Measurements from ENCODE around the gene KCNIP3.

KCNIP3 gene

DNA sequence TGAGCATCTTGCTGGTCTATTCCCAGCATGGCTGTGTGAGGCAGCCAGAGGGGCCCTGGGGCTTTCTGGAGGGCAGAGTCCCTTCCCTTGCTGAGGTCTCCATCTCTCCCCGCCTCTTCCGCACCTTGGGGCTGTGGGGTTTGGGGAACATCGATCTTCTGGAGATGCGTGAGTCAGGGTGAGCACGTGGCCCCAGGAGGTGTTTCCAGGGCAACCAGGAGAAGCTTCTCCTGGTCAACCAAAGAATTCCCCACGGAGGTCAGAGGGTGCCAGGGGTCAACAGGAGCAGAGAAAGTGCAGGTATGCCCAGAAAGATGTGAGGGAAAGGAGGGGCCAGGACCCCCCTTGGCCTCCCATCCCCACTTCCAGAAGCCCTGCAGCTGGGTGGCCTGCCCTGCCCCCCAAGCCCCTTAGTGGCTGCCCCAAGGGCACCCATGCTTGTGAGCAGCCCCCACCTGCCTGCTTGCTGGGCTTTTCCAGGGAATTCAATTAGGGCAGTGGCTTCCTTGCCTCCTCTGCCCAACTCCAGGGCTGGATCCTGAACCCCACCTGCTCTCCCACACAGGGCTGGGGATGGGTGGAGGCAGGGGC is 25.7 kb upstream of the KCNIP3 start:
- TF ChIP-seq ZFX (IDR thresholded peaks at IDR 0.05): no peak
- TF ChIP-seq, protein P1, sequence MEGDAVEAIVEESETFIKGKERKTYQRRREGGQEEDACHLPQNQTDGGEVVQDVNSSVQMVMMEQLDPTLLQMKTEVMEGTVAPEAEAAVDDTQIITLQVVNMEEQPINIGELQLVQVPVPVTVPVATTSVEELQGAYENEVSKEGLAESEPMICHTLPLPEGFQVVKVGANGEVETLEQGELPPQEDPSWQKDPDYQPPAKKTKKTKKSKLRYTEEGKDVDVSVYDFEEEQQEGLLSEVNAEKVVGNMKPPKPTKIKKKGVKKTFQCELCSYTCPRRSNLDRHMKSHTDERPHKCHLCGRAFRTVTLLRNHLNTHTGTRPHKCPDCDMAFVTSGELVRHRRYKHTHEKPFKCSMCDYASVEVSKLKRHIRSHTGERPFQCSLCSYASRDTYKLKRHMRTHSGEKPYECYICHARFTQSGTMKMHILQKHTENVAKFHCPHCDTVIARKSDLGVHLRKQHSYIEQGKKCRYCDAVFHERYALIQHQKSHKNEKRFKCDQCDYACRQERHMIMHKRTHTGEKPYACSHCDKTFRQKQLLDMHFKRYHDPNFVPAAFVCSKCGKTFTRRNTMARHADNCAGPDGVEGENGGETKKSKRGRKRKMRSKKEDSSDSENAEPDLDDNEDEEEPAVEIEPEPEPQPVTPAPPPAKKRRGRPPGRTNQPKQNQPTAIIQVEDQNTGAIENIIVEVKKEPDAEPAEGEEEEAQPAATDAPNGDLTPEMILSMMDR (conservative IDR thresholded peaks at IDR 0.05): no peak

DNA sequence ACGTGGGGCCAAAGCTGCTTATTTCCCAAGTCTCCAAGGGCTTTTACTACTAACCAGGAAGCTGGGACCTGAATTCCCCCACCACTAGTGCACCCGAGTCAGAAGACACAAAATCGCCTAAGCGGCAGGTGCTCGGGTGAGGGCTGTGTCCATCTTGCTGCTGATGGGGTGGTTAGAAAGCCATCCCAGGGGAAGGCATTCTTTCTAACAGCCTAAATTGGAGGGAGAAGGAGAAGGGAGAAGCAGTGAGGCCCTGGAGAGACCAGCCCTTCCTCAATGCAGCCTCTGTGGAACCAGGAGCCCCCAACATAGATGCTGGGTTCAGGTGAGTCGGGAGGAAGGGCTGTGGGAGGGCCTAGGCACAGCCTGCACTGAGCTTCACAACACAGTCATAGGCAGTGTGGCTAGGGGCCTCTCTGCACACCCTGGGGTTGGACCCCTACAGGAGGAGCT is 24.8 kb upstream of the KCNIP3 start:
- TF ChIP-seq, protein P1 (conservative IDR thresholded peaks at IDR 0.05): no peak
- TF ChIP-seq ZFX (IDR thresholded peaks at IDR 0.05): no peak
- no peak overlapping the region for H3K27ac ChIP-seq

More for the DNA sequence above, 25.7 kb upstream of the KCNIP3 start:
- no peak overlapping the region for H3K27ac ChIP-seq

DNA sequence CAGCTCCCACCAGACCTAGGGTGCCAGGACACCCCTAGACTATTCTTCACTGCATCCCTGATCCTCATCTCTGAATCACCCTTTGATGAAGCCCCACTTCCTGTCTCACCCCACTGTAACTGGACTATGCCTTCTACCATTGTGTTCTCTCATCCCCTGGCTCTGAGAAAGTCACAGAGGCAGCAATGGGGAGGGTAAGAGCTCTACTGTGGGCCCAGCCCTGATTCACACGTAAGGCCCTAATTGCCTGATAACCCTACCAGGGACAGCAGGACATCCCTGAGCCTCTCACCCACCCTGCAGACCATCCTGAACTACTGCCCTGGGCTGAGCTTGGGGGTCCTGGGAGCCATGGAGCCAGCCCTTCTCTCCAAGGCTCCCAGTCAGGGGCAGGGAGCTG is 24.4 kb upstream of the KCNIP3 start:
- no peak overlapping the region for H3K27ac ChIP-seq

DNA sequence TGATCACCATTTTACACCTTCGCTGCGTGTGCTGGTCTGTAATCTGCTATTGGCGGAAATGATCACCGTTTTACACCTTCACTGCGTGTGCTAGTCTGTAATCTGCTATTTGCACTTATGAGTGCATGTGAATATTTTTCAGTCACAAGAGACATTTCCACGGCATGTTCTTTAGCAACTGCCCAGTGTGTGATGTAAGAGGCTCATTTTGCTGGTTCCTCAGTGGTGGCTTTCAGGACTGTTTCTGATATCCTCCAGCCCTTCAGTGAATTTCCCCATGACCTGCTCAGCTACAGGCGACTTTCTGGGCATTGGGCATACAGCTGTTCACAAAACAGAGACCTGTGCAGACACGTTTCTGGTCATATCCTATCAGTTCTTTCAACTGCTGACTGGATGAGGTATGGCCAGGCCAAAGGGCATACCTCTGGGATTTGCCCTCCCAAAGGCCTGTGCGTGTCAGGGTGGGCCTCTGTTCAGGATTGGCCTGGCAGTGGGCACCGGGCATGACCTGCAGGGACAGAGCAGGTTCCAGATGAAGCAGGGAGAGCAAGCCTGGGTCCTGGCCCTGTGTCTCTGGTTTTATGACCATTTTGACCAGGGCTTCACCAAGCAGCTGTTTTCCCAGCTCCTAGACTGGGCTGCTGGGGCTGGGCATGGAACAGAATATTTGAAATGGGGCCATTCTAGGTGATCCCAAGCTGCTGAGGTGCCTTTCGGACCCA is 23.4 kb upstream of the KCNIP3 start:
- TF ChIP-seq, protein P1 (conservative IDR thresholded peaks at IDR 0.05): no peak
- TF ChIP-seq ZFX (IDR thresholded peaks at IDR 0.05): no peak
- peak overlapping the region; percentile 98 for H3K27ac ChIP-seq

More for the DNA sequence above, 24.4 kb upstream of the KCNIP3 start:
- TF ChIP-seq, protein P1 (conservative IDR thresholded peaks at IDR 0.05): no peak
- TF ChIP-seq ZFX (IDR thresholded peaks at IDR 0.05): no peak

DNA sequence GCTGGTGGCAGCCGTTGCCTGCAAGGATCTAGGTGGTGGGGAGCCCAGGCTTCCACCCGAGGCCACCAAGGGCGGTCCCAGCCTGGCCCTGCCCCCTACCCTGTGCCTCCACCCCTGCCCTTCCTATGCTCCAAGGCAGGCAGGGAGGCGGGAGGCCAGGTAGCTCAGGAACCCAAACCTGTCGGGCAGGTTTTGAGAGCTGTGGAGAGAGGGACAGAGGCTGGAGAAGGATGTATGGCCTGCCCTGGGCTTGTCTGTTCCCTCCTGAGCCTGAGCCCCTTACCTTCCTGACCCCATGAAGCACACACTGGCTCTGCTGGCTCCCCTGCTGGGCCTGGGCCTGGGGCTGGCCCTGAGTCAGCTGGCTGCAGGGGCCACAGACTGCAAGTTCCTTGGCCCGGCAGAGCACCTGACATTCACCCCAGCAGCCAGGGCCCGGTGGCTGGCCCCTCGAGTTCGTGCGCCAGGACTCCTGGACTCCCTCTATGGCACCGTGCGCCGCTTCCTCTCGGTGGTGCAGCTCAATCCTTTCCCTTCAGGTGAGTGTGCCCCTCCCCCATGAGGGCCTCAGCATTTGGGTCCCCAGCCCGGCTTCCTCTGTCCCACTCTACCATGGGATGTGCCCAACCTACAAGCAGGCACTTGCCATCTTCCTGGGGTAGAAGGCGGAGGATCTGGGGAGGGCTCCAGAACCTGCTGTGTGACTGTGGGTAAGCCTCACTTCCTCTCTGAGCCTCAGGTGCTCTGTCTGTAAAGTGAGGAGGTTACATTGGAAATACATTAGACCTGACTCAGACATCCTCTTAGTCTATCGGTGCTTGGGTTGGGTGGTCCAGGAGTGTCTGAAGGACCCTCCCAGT is 22.6 kb upstream of the KCNIP3 start, which contains the start of gene PROM2:
PROM2 (plus strand) TSS at position 159 of the 860 bp plus-strand sequence; CDS start at position 296, 137 bp downstream.
- peak within 1 kb of the TSS; percentile 98 for H3K27ac ChIP-seq
- TF ChIP-seq, protein P1 (conservative IDR thresholded peaks at IDR 0.05): no peak
- 0 out of 2 replicates have a peak, but pooled peaks have one; percentile 38 for TF ChIP-seq ZFX (IDR thresholded peaks at IDR 0.05)

DNA sequence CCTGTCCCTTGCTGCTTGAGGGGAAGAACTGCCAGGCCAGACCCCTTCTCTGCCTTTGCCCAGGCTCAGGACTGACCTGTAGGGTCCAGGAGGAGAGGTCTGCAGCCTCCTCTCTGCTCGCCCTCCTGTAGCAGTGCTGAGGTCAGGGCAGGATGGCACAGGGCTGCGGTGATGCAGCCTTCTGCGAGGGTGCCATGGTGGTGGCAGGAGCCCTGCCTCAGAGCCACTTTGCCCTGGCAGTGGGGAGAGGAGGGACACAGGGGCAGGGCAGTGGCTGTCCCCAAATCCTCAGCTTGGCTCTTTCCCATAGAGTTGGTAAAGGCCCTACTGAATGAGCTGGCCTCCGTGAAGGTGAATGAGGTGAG is 22.0 kb upstream of the KCNIP3 start:
- peak overlapping the region; percentile 98 for H3K27ac ChIP-seq
- no peak for TF ChIP-seq ZFX (IDR thresholded peaks at IDR 0.05)
- TF ChIP-seq, protein P1 (conservative IDR thresholded peaks at IDR 0.05): no peak

Data from C4-2B (cell line).